Esophagus muscularis mucosa (tissue), 4 donors: Measurements from ENCODE around the gene ZKSCAN8. TPM values are rescaled to one million over a fixed set of nuclear protein-coding genes. Genes with fewer than 3 reads are reported as not detected.

Source experiments
- DNase-seq: peaks from one replicate; pipeline ENCODE4 v3.0.0-alpha.2; 2017; ENCODE audit errors: extremely low spot score
- H3K27ac ChIP-seq, 4 donors: fragments of 200-600 bp; sonication (generic); replicated peaks in 1 of 4; 1 replicate in 3 of 4; 2 replicates in 1 of 4; pipeline ENCODE4 v1.5.1; 2016 to 2019; ENCODE audit warnings: mild to moderate bottlenecking in 1 of 4
- H3K27me3 ChIP-seq, 4 donors: fragments of 200-600 bp; sonication (generic); one replicate each; pipeline versions ENCODE4 v1.5.1 to v1.6.0; 2016 to 2019
- H3K36me3 ChIP-seq, 4 donors: fragments of 200-600 bp; sonication (generic); one replicate each; pipeline ENCODE4 v1.5.1; 2016 to 2019
- H3K4me1 ChIP-seq, 4 donors: fragments of 200-600 bp; sonication (generic); one replicate each; pipeline ENCODE4 v1.5.1; 2016 to 2019
- H3K4me3 ChIP-seq, 4 donors: fragments of 200-600 bp; sonication (generic); 1 replicate in 2 of 4; 2 replicates in 2 of 4; pipeline ENCODE4 v1.5.1; 2016 to 2019; ENCODE audit warnings: mild to moderate bottlenecking in 4 of 4, moderate library complexity in 1 of 4
- H3K9me3 ChIP-seq, 4 donors: fragments of 200-600 bp; sonication (generic); 1 replicate in 3 of 4; 2 replicates in 1 of 4; pipeline ENCODE4 v1.5.1; 2016 to 2019
- EP300 ChIP-seq: sonication (generic); formaldehyde crosslinking; IDR thresholded peaks from one replicate; pipeline ENCODE4 v1.6.1; 2017; ENCODE audit warnings: antibody characterized with exemption
- POLR2A ChIP-seq: fragments of 450-650 bp; IDR thresholded peaks from one replicate; pipeline ENCODE4 v1.6.1; 2017; ENCODE audit warnings: antibody characterized with exemption, moderate library complexity, mild to moderate bottlenecking, low read depth
- POLR2AphosphoS5 ChIP-seq, 2 donors: sonication (generic); formaldehyde crosslinking; IDR thresholded peaks; one replicate each; pipeline ENCODE4 v1.6.1; 2017; ENCODE audit warnings: antibody characterized with exemption in 2 of 2
- WGBS: methylation state at CpG from one replicate; pipeline ENCODE4 v1.1.5; 2018; 5-methylcytosine and 5-hydroxymethylcytosine counted together
- intact Hi-C: fragments of 100-400 bp; cut with DNase I; formaldehyde crosslinking; loops from one replicate; pipeline ENCODE4 v1.15.1; 2023
- total RNA-seq, 4 donors: library from RNA; depleted of rRNA; stranded (reverse); fragments of >200 nt; gene quantifications; one replicate each; pipeline versions ENCODE4 v1.1.0 to v1.2.1, GENCODE V29; 2016
- TF ChIP-seq, protein P1 (sequence below), 3 experiments: fragments of 200-600 bp in 2 of 3; fragments of 450-650 bp in 1 of 3; sonication (generic) in 2 of 3; IDR thresholded peaks; one replicate each; pipeline ENCODE4 v1.5.1; 2017 to 2019; ENCODE audit warnings: antibody characterized with exemption in 3 of 3, mild to moderate bottlenecking in 2 of 3, moderate library complexity in 1 of 3

The ZKSCAN8 gene
- total RNA-seq, 4 donors from 2014 or later = 18.7 to 21.7 (median 20.8) TPM

DNA sequence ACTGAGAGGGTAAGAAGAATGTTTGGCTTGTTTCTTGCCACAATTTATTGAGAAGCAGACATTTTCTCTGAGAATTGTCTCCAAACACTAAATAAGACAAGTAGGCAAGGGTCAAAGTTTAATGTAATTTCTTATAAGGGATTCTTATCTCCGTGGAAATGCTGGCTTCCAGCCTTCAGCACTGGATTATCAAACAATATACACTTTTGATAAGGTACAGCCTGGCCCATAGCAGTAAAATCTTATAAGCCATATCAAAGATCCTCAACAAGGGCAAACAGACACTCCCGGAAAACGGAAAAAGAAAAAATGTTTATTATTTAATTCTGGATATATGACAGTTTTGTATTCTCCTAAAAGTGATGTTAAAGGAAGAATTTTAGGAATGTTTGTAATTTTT is 64.8 kb downstream of the ZKSCAN8 start:
- Histone ChIP-seq H3K27ac (no peak overlapping the region), H3K4me3 (no peak overlapping the region), H3K4me1 (peaks cover 5 to 15% (median 11%) of the 10 kb centered on the region in 4 donors), H3K27me3 (peaks cover 0 to 83% (median 50%) of the 10 kb centered on the region in 4 donors), H3K9me3 (peaks cover 0 to 17% (median 10%) of the 10 kb centered on the region in 4 donors), H3K36me3 (no peaks in the 10 kb centered on the region)
- DNase-seq = no peak
- intact Hi-C loops = no loop called here
- WGBS = 45% methylated on average over 3 of the region's 3 CpGs
- TF ChIP-seq POLR2AphosphoS5 (IDR thresholded peaks at IDR 0.05) = no peak
- no peak for TF ChIP-seq POLR2A
- TF ChIP-seq, protein P1, sequence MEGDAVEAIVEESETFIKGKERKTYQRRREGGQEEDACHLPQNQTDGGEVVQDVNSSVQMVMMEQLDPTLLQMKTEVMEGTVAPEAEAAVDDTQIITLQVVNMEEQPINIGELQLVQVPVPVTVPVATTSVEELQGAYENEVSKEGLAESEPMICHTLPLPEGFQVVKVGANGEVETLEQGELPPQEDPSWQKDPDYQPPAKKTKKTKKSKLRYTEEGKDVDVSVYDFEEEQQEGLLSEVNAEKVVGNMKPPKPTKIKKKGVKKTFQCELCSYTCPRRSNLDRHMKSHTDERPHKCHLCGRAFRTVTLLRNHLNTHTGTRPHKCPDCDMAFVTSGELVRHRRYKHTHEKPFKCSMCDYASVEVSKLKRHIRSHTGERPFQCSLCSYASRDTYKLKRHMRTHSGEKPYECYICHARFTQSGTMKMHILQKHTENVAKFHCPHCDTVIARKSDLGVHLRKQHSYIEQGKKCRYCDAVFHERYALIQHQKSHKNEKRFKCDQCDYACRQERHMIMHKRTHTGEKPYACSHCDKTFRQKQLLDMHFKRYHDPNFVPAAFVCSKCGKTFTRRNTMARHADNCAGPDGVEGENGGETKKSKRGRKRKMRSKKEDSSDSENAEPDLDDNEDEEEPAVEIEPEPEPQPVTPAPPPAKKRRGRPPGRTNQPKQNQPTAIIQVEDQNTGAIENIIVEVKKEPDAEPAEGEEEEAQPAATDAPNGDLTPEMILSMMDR (IDR thresholded peaks at IDR 0.05) = no peak
- TF ChIP-seq EP300 = no peak

GRCh38 chr6:28206928-28207509 is 65.3 kb downstream of the ZKSCAN8 start:
- H3K9me3 ChIP-seq = peaks cover 0 to 17% (median 10%) of the 10 kb centered on the region in 4 donors
- H3K27me3 ChIP-seq = peaks cover 0 to 88% (median 55%) of the 10 kb centered on the region in 4 donors
- DNase-seq = no peak
- TF ChIP-seq EP300 = no peak
- no peak for TF ChIP-seq POLR2AphosphoS5 (IDR thresholded peaks at IDR 0.05)
- TF ChIP-seq, protein P1 (IDR thresholded peaks at IDR 0.05) = no peak
- TF ChIP-seq POLR2A = no peak
- intact Hi-C loops = no loop called here
- peak overlapping the region; percentile 5 to 34 (median 16) for H3K4me3 ChIP-seq
- no peaks in the 10 kb centered on the region for H3K36me3 ChIP-seq
- H3K27ac ChIP-seq = no peak overlapping the region
- 10% methylated on average over 11 of the region's 15 CpGs for WGBS
- H3K4me1 ChIP-seq = peaks cover 5 to 18% (median 11%) of the 10 kb centered on the region in 4 donors

GRCh38 chr6:28207510-28208110 is 65.9 kb downstream of the ZKSCAN8 start:
- peaks cover 5 to 24% (median 14%) of the 10 kb centered on the region in 4 donors for H3K4me1 ChIP-seq
- no peak for TF ChIP-seq POLR2AphosphoS5 (IDR thresholded peaks at IDR 0.05)
- TF ChIP-seq EP300 = no peak
- TF ChIP-seq POLR2A = no peak
- TF ChIP-seq, protein P1 (IDR thresholded peaks at IDR 0.05) = no peak
- peak overlapping the region; percentile 5 to 34 (median 16) for H3K4me3 ChIP-seq
- no peaks in the 10 kb centered on the region for H3K36me3 ChIP-seq
- peaks cover 0 to 92% (median 59%) of the 10 kb centered on the region in 4 donors for H3K27me3 ChIP-seq
- 5% methylated on average over 35 of the region's 35 CpGs for WGBS
- no peak for DNase-seq
- H3K9me3 ChIP-seq = peaks cover 0 to 15% (median 10%) of the 10 kb centered on the region in 4 donors
- no peak overlapping the region for H3K27ac ChIP-seq
- intact Hi-C loops = no loop called here

DNA sequence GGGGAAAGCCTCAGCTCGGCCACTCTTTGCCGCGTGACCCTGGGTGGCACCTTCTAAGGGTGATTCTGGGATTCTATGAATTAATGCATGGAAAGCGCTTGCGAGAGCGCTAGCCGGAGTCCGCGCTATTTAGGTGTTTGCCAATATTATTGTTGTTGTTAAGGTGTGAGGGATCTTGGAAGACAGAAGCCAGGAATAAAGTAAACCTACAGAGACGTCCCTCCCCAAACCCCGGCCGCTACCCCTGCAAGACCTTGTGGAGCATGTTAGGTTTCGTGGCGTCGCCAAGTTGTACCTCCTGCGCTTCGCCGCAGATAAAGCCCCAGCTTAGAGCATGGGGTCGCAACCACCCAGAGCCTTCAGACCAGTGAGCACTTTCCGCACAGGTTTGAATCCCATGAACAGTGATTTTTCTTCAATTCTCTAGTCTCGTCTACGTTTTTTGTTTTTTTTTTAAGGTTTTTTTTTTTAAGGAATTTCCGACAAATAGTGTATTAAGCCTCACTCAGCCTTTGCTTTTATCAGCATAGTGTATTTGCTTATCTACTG is 66.5 kb downstream of the ZKSCAN8 start:
- H3K27ac ChIP-seq = no peak overlapping the region
- no peaks in the 10 kb centered on the region for H3K36me3 ChIP-seq
- peaks cover 5 to 28% (median 15%) of the 10 kb centered on the region in 4 donors for H3K4me1 ChIP-seq
- H3K27me3 ChIP-seq = peaks cover 0 to 92% (median 64%) of the 10 kb centered on the region in 4 donors
- DNase-seq = no peak
- 8% methylated on average over 23 of the region's 23 CpGs for WGBS
- TF ChIP-seq, protein P1 (IDR thresholded peaks at IDR 0.05) = no peak
- peaks cover 0 to 10% (median 8%) of the 10 kb centered on the region in 4 donors for H3K9me3 ChIP-seq
- peak overlapping the region; percentile 5 to 34 (median 16) for H3K4me3 ChIP-seq
- intact Hi-C loops = no loop called here

Other genes with a start within 250 kb of the ZKSCAN8 start
- not detected for gene OR2B2, start 229.5 kb upstream of the ZKSCAN8 start, total RNA-seq
- gene OR2B6, start 184.6 kb upstream of the ZKSCAN8 start, total RNA-seq = not detected
- gene ZNF165, start 61.3 kb upstream of the ZKSCAN8 start, total RNA-seq = 1 to 10 TPM in 1 of 4 donors, under 1 TPM in 3; 0.40 to 1.1 (median 0.66) TPM
- gene ZSCAN16, start 17.3 kb upstream of the ZKSCAN8 start, total RNA-seq = 1 to 10 TPM; 2.9 to 7.4 (median 3.4) TPM
- 10 to 100 TPM; 11.4 to 15.4 (median 12.0) TPM for gene ZSCAN9, start 83.4 kb downstream of the ZKSCAN8 start, total RNA-seq
- gene ZKSCAN4, start 110.4 kb downstream of the ZKSCAN8 start, total RNA-seq = 1 to 10 TPM; 1.7 to 5.4 (median 4.4) TPM
- 1 to 10 TPM; 2.8 to 6.7 (median 4.7) TPM for gene NKAPL, start 117.4 kb downstream of the ZKSCAN8 start, total RNA-seq
- 10 to 100 TPM; 15.1 to 28.2 (median 24.1) TPM for gene ZSCAN26, start 125.3 kb downstream of the ZKSCAN8 start, total RNA-seq
- 1 to 10 TPM; 5.8 to 8.7 (median 7.1) TPM for gene PGBD1, start 139.7 kb downstream of the ZKSCAN8 start, total RNA-seq
- gene ZSCAN31, start 194.3 kb downstream of the ZKSCAN8 start, total RNA-seq = 10 to 100 TPM; 13.1 to 39.1 (median 24.1) TPM
- gene ZKSCAN3, start 208.1 kb downstream of the ZKSCAN8 start, total RNA-seq = 10 to 100 TPM in 1 of 4 donors, 1 to 10 TPM in 3; 2.8 to 10.4 (median 6.4) TPM